Sigmoid colon (tissue), 4 donors: Measurements from ENCODE around the gene CLBA1.

ENCODE experiments used
- CTCF ChIP-seq, 4 experiments: fragments of 450-650 bp in 3 of 4; fragments of 200-600 bp in 1 of 4; IDR thresholded peaks; one replicate each; pipeline ENCODE4 v1.5.1; 2016 to 2019; ENCODE audit warnings: antibody characterized with exemption in 4 of 4, mild to moderate bottlenecking in 3 of 4, moderate library complexity in 2 of 4
- POLR2AphosphoS5 ChIP-seq, 4 donors: sonication (generic); formaldehyde crosslinking; IDR thresholded peaks; one replicate each; pipeline ENCODE4 v1.6.1; 2017; ENCODE audit warnings: antibody characterized with exemption in 4 of 4

DNA sequence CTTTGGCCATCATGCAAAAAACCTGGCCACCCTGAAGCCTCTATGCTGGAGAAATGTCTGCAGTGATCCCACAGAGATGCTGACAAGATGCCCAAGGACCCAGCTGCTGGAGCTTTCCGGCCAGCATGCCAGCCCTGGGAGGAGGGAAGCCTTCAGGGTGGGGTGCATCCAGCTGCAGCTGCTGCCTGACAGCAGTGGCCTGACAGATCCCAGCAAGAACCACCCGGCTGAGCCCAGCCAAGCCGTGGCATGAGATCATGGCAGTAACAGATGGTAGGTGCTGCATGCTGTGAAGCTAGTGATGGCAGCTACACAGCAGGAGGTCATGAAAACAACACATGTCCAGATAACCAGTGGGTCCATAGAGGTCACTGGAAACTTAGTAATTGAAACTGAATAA, 13.8 kb downstream of the CLBA1 start:
- no peak for TF ChIP-seq CTCF (IDR thresholded peaks at IDR 0.05)
- TF ChIP-seq POLR2AphosphoS5 (IDR thresholded peaks at IDR 0.05), result no peak
